Measurements from ENCODE around the gene OPHN1.

GRCh38 chrX:68464796-68465195, 31.5 kb upstream of the OPHN1 start:
- TF ChIP-seq POLR2A (IDR thresholded peaks at IDR 0.05; ENCODE audit: low read depth, low read length): no peak
- TF ChIP-seq POLR2AphosphoS5 (IDR thresholded peaks at IDR 0.05; ENCODE audit: low read depth, low read length): no peak
- TF ChIP-seq TAF1 (IDR thresholded peaks at IDR 0.05; ENCODE audit: low read depth, low read length): no peak
